Activated CD4-positive, alpha-beta T cell treated with anti-CD3 and anti-CD28 coated beads for 24 hours (primary cell): ENCODE results near the gene PLAAT2.

Source experiments
- DNase-seq, 2 donors: peaks; one replicate each; pipeline ENCODE4 v3.0.0-alpha.2; 2020; ENCODE audit warnings: low read depth in 2 of 2

Gene PLAAT2

GRCh38 chr11:63518548-63518947 is 44.6 kb downstream of the PLAAT2 start:
- no peak for DNase-seq

DNA sequence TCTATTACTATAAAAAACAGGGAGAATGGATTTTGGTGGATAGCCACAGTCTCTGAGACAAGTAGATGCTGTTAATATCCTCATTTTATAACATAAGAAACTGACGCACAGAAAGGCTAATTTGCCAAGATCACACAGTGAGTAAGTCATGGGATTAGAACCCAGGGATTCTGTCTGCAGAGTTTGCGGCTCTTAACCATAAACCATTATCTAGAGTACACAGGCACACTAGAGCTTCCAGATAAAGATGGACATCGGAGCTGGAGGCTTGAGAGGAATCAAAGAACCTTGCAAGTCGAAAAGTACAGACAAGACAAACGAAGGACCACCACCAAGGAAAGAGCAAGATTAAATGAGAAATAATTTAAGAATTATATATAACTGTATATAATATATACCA is 46.0 kb downstream of the PLAAT2 start:
- DNase-seq: no peak

DNA sequence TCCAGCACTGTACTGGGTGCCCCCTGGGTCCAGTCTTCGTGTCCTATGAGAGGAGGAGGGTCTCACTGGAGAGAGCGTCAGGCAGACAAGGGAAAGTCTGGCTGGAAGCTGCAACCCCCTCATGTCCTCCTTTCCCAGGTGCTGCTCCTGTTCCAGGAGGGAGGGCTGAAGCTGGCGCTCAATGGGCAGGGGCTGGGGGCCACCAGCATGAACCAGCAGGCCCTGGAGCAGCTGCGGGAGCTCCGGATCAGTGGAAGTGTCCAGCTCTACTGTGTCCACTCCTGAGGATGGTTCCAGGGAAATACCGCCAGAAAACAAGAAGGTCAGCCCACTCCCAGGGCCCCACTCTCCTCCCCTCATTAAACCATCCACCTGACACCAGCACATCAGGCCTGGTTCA is 47.1 kb downstream of the PLAAT2 start:
- no peak for DNase-seq

DNA sequence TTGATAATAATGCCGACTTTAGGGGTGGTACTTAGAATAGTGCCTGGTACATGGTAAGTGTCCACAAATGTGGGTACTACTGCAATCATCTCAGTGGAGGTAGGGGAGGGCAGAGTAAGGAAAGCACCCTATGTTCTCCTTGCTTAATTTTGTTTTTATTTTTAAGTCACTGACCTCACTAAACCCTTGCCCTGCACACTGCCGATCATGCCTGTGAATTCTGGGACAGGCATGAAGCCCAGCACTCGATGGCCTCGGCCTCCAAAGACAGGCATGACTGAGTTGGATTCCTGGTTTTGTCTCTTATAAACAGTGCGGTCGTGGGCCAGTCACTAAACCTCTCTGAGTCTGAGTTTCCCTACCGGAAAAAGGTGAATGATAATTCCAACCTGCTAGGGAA is 50.4 kb downstream of the PLAAT2 start:
- DNase-seq: no peak

DNA sequence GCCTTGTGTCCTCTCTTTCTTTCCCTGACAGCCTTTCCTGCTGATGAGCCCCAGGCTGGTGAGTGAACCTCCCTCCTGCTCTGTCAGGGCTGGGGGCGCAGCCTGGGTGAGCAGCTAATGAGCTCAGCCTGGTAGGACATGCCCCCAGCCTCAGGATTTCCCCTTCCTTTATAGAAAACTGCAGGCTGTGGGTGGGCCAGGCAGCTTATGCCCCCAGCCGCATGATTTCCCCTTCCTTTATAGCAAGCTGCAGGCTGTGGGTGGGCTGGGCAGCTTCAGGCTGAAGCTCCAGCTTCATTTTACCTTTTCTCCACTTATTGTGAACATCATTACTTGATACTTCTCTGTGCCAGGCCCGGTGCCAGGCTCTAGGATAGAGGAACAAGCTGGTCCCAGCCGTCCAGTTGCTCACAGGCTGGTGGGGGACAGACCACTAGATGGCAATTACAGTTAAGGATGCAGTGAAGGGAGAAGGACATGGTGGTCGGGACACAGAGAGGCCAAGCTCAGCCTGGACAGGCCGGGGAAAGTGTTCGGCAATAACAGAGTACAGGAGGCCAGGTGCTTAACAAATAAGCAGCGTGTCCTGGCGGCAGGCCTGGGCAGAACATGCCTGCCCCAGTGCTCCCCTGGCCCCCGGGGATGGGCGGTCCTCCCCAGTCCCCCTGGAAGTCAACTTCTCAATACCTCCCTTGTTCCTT is 52.0 kb downstream of the PLAAT2 start:
- no peak for DNase-seq

DNA sequence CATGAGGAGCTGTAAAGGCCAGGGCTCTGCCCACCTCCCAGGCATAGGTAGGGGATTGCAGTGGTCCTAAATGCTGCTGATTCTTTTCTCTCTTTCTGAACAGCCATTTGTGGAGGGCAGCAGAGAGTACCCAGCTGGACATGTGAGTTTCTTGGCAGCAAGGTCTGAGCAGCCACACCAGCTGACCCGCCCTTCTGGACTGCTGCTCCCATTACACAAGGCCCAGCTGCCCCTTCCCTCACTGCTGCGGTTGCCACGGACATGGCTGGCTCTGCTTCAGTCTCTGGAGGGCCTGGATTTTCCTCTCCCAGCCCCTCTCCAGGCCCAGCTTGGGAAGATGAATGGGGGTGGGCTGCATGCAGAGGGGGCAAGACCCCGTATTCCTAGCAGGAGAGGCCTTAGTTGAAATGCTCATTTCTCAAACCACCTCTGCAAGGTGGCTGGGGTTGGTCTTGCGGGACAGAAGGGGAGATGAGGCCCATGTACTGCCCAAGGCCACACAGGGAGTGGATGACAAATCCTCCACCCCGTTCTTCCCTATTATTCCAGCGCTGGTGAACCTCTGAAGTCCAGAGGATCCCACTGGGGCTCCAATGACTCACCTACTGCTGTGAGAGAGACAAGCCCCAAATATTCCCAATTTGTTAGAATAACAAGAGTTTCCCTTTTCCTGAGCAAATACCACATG is 52.7 kb downstream of the PLAAT2 start:
- no peak for DNase-seq

- no peak for DNase-seq
These were observed 54.4 kb downstream of the PLAAT2 start for GRCh38 chr11:63508745-63509144.

DNA sequence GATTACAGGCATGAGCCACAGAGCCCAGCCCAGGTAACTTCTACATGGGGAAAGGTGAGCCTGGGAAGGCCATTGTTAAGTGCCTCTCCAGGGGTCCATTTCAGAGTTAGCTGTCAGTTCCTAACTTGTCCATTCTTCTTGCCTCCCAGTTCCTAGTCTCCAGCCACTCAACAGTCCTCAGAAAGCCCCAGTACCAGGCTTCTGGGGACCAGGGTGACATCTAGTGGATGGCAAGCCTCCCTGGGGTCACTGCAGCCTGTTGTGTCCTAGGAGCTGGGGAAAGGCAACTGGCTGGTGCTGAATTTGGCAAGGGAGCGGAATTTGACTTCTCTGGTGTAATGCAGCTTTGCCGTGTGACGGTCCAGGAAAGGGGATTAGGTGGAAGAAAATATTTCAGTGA is 55.2 kb downstream of the PLAAT2 start:
- DNase-seq: no peak

DNA sequence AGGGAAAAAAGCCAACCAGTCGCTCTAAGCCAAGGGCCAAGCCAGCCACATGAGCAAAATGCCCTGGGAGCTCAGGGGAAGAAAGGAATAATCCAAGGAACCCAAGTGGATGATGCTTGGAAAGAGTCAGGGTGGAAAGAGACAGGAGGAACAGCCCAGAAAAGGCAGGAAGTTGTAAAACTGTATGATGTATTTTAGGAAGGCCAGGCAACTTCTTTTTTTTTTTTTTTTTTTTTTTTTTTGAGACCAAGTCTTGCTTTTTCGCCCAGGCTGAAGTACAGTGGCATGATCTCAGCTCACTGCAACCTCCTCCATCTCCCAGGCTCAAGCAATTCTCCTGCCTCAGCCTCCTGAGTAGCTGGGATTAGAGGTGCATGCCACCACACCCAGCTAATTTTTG is 55.7 kb downstream of the PLAAT2 start:
- no peak for DNase-seq

DNA sequence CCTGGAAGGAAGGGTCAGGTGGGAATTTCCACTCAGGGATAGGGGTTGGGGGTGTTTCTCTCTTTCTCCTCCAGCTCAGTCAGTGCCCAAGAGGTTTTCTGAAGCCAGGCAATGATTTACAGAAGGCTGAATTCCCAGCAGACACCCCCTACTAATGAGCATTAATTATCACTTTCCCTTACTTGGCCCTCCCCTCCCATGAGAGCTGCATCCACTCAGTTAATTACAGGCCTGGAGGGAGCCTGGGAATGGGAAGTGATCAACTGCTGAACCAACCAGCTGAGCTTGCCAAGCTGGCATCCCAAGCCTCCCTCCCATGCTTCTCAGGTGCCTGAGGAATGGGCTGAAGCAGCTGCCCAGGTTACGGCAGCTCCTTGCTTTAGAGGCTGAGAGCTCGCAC is 56.3 kb downstream of the PLAAT2 start:
- DNase-seq: no peak

GRCh38 chr11:63505857-63506528 is 57.2 kb downstream of the PLAAT2 start, which contains the start of gene LGALS12:
Gene LGALS12, plus strand, starts transcription at chr11:63506084. Its CDS starts 375 bp downstream, at chr11:63506459.
- DNase-seq: no peak

DNA sequence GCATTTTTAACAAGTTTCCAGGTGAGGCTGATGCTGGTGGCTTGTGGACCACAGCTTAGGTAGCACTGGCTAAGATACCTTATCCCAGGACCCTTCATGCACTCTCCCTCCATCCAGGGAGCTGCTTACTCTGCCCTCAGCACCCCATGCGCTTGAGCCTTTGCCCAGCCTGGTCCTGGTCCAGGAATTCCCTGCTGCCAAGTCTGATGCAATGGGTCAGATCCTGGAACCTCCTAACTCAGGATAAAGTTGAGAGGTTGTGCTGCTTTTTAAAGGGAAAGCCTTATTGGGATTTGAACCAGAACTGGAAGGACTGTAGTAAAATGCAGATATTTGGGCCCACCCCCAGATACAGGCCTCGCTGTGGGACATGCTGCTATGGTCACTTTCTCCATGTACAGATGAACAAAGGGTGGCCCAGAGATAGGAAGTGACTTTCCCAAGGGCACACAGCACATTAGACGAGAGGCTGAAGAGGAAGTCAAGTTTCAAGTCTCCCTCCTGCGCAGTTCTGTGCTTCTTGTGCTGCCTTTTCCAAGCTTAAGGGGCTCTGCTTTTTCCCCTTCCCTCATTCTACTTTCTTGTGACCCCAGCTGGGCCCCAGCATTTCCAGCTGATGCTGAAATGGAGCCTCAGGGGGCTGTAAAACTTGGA is 58.1 kb downstream of the PLAAT2 start:
- no peak for DNase-seq

GRCh38 chr11:63504054-63504453 is 59.1 kb downstream of the PLAAT2 start:
- no peak for DNase-seq

DNA sequence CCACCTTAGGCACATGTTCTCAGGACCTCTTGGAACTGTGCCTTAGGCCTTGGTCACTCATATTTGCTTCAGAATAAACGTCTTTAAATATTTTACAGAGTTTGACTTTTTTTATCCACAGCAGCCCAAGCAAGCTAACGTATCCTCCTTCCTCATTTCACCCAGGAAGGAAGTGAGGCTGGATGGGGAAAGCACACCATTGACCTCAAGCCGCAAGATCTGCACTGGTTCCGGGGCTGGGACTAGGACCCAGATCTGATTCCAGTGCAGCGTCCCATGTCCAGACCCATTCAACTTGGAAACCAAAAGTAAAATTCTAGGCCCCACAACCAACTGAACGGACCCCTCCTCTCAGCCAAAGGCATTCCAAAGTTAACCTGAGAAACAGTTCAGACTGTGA is 59.7 kb downstream of the PLAAT2 start:
- DNase-seq: no peak
